HL-60 (cell line): ENCODE measurements around the gene AKT3.

Source experiments
- DNase-seq, 2 experiments: peaks; one replicate each; pipeline ENCODE4 v3.0.0-alpha.2; 2010 to 2020; ENCODE audit warnings: low read depth in 1 of 2, low spot score in 1 of 2
- H3K27ac ChIP-seq: fragments of 250-450 bp; sonication (Bioruptor Pico); replicated peaks from 2 replicates; pipeline ENCODE4 v1.5.1; 2020; ENCODE audit warnings: mild to moderate bottlenecking, moderate library complexity
- H3K27me3 ChIP-seq: fragments of 250-450 bp; sonication (Bioruptor Pico); 2 replicates; pipeline ENCODE4 v1.5.1; 2021; ENCODE audit warnings: mild to moderate bottlenecking, moderate library complexity; ENCODE audit not compliant: insufficient read depth, poor library complexity, severe bottlenecking
- H3K4me3 ChIP-seq: replicated peaks from 2 replicates; pipeline ENCODE4 v1.5.1; 2011; ENCODE audit warnings: mild to moderate bottlenecking, control low read depth, low read length; ENCODE audit not compliant: insufficient read depth
- GABPA ChIP-seq: IDR thresholded peaks from 2 replicates; pipeline ENCODE4 v1.6.1; 2012; ENCODE audit warnings: low read depth
- POLR2AphosphoS5 ChIP-seq: IDR thresholded peaks from 2 replicates; pipeline ENCODE4 v1.6.1; 2012; ENCODE audit warnings: low read depth
- SPI1 ChIP-seq: IDR thresholded peaks from 2 replicates; pipeline ENCODE4 v1.6.1; 2012; ENCODE audit warnings: low read depth, mild to moderate bottlenecking, borderline replicate concordance
- TF ChIP-seq, protein P1 (sequence below): IDR thresholded peaks from one replicate; pipeline ENCODE4 v1.5.1; 2011; ENCODE audit warnings: low read length, control low read depth, inconsistent platforms; ENCODE audit not compliant: insufficient read depth
- TF ChIP-seq, protein P2 (sequence below): IDR thresholded peaks from 2 replicates; pipeline ENCODE4 v1.6.1; 2012; ENCODE audit warnings: low read depth; ENCODE audit not compliant: insufficient replicate concordance

The AKT3 gene

DNA sequence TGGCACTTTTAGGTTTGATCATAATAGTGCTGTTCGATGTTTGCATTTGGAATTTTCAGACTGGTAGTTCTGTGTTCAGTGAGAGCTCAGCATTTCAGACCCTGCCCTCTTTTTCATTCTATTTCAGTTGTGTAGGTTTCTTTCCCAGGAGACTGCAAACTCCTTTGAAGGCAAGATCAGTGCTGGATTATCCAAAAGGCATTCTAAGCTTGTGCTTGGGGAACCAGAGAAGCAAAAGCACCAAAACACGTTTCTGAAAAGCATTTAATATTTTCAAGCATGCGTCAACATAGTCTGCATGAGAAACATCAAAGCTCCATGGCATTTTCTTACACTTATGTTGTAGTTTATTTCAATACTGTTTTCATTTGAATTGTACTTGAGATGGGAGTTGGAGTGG lies 302.2 kb downstream of the AKT3 start:
- TF ChIP-seq, protein P1, sequence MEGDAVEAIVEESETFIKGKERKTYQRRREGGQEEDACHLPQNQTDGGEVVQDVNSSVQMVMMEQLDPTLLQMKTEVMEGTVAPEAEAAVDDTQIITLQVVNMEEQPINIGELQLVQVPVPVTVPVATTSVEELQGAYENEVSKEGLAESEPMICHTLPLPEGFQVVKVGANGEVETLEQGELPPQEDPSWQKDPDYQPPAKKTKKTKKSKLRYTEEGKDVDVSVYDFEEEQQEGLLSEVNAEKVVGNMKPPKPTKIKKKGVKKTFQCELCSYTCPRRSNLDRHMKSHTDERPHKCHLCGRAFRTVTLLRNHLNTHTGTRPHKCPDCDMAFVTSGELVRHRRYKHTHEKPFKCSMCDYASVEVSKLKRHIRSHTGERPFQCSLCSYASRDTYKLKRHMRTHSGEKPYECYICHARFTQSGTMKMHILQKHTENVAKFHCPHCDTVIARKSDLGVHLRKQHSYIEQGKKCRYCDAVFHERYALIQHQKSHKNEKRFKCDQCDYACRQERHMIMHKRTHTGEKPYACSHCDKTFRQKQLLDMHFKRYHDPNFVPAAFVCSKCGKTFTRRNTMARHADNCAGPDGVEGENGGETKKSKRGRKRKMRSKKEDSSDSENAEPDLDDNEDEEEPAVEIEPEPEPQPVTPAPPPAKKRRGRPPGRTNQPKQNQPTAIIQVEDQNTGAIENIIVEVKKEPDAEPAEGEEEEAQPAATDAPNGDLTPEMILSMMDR = no peak
- TF ChIP-seq, protein P2, sequence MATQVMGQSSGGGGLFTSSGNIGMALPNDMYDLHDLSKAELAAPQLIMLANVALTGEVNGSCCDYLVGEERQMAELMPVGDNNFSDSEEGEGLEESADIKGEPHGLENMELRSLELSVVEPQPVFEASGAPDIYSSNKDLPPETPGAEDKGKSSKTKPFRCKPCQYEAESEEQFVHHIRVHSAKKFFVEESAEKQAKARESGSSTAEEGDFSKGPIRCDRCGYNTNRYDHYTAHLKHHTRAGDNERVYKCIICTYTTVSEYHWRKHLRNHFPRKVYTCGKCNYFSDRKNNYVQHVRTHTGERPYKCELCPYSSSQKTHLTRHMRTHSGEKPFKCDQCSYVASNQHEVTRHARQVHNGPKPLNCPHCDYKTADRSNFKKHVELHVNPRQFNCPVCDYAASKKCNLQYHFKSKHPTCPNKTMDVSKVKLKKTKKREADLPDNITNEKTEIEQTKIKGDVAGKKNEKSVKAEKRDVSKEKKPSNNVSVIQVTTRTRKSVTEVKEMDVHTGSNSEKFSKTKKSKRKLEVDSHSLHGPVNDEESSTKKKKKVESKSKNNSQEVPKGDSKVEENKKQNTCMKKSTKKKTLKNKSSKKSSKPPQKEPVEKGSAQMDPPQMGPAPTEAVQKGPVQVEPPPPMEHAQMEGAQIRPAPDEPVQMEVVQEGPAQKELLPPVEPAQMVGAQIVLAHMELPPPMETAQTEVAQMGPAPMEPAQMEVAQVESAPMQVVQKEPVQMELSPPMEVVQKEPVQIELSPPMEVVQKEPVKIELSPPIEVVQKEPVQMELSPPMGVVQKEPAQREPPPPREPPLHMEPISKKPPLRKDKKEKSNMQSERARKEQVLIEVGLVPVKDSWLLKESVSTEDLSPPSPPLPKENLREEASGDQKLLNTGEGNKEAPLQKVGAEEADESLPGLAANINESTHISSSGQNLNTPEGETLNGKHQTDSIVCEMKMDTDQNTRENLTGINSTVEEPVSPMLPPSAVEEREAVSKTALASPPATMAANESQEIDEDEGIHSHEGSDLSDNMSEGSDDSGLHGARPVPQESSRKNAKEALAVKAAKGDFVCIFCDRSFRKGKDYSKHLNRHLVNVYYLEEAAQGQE = no peak
- TF ChIP-seq GABPA (no peak), SPI1 (no peak), POLR2AphosphoS5 (no peak)
- no peak for DNase-seq
- H3K27ac ChIP-seq = no peak overlapping the region
- no peaks in the 10 kb centered on the region for H3K27me3 ChIP-seq
- no peak overlapping the region for H3K4me3 ChIP-seq

DNA sequence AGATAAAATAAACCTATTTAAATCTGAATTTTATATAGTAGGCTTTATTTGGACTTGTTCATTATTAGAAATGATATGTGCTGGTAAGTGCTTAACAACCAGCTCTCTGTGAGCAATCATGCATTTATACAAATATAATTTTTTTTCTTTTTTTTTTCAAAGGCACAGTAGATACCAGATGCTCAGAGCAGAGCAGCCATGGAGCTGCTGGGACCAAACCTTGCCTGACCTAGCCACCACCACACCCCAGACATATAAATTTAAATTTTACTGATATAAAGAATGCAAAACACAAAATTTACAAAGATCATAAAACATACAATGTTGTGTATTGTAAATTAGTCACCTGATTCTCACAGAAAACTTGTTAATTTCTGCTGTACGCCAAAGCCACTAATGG lies 303.6 kb downstream of the AKT3 start:
- DNase-seq = no peak
- H3K4me3 ChIP-seq = no peak overlapping the region
- TF ChIP-seq, protein P1 = no peak
- TF ChIP-seq POLR2AphosphoS5 (no peak), SPI1 (no peak), GABPA (no peak)
- TF ChIP-seq, protein P2 = no peak
- H3K27me3 ChIP-seq = no peaks in the 10 kb centered on the region
- no peak overlapping the region for H3K27ac ChIP-seq

DNA sequence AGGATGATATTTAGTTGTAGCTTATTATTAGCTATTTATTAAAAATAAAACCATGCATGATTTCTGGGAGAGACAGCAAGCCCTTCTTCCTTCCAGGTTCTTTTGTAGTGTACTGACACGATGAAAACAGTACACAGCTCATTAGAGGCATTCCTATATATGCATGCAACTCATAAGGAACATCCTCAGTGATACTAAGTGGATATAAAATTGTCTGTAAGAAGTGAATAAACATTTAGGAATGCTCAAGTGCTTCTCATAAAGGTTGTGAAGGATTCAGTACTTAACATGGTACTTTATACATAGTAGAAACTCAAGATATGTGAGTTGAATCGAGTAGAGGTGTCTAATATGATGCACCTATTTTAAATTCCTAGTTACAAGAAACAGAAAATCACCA lies 306.5 kb downstream of the AKT3 start:
- no peak for DNase-seq
- Histone ChIP-seq H3K4me3 (no peak overlapping the region), H3K27me3 (no peaks in the 10 kb centered on the region), H3K27ac (no peak overlapping the region)
- TF ChIP-seq, protein P2 = no peak
- no peak for TF ChIP-seq POLR2AphosphoS5
- no peak for TF ChIP-seq SPI1
- TF ChIP-seq GABPA = no peak
- TF ChIP-seq, protein P1 = no peak
